Nephron progenitor cell (in vitro differentiated cells): ENCODE data around the gene IQCE.

ENCODE experiments used
- DNase-seq: peaks from one replicate; pipeline ENCODE4 v3.0.0; 2021
- H3K27ac Mint-ChIP-seq: 2 replicates; pipeline ENCODE4 v1.8.0; 2021; ENCODE audit warnings: mild to moderate bottlenecking, moderate library complexity, mixed read lengths
- H3K27me3 Mint-ChIP-seq: 2 replicates; pipeline ENCODE4 v1.8.0; 2021; ENCODE audit warnings: mild to moderate bottlenecking, low read depth, mixed read lengths; ENCODE audit not compliant: poor library complexity
- H3K36me3 Mint-ChIP-seq: 2 replicates; pipeline ENCODE4 v1.8.0; 2021; ENCODE audit warnings: low read depth, mixed read lengths
- H3K4me1 Mint-ChIP-seq: 2 replicates; pipeline ENCODE4 v1.8.0; 2021; ENCODE audit warnings: mixed read lengths
- H3K4me3 Mint-ChIP-seq: 2 replicates; pipeline ENCODE4 v1.8.0; 2021; ENCODE audit warnings: mild to moderate bottlenecking, moderate library complexity, mixed read lengths
- H3K9me3 Mint-ChIP-seq: 2 replicates; pipeline ENCODE4 v1.8.0; 2021; ENCODE audit warnings: mild to moderate bottlenecking, moderate library complexity, mixed read lengths
- TF ChIP-seq, protein P1 (sequence below): fragments of 200-600 bp; sonication (generic); IDR thresholded peaks from 2 replicates; pipeline ENCODE4 v1.5.0; 2021; ENCODE audit warnings: antibody characterized with exemption

The IQCE gene

DNA sequence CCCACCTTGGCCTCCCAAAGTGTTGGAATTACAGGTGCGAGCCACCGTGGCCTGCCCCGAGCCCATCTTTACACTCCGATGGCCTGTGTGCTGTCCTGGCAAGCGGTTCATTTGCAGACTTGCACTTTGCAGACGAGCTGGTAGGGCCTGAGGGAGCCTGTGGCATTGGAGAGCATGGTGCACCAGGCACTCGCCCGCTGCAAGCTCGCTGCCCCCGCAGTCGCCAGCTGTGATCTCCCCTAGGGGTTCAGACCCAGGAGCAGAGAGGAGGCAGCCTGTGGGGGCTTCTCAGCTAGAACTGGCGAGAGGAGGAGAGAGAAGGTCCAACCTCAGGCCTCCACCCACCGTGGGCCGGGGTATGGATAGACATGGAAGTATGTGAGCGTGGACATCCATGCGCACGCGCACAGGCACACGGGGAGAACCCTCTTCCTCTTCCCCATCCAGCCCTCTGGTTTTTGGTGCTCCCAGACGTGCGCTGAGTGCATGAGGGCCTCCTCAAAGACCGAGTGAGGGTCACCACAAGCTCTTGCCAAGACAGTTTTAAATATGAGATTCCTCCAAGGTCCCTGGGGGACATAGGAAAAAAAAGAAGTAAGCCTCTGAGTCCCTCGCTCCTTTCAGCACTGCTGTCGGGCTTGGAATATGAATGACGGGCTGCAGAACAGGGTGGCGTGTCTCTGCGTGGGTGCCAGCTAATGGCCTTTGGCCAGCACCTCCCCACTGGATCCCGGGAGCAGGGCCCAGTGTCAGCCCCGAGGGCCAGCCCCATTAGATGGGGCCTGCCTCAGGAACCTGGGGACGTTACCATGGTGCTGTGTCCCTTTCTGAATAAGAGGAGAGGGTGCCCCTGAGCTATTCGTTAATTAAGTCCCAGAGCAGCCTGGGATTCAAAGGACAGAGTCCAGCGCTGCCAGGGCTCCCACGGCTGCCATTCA lies 57.9 kb downstream of the IQCE start:
- no peak for DNase-seq
- H3K4me1 Mint-ChIP-seq, result peaks cover 70% of the 10 kb centered on the region
- H3K36me3 Mint-ChIP-seq, result no peaks in the 10 kb centered on the region
- H3K27me3 Mint-ChIP-seq, result peaks cover 6% of the 10 kb centered on the region
- peaks cover 4% of the 10 kb centered on the region for H3K9me3 Mint-ChIP-seq
- no peak overlapping the region for H3K27ac Mint-ChIP-seq
- TF ChIP-seq, protein P1, sequence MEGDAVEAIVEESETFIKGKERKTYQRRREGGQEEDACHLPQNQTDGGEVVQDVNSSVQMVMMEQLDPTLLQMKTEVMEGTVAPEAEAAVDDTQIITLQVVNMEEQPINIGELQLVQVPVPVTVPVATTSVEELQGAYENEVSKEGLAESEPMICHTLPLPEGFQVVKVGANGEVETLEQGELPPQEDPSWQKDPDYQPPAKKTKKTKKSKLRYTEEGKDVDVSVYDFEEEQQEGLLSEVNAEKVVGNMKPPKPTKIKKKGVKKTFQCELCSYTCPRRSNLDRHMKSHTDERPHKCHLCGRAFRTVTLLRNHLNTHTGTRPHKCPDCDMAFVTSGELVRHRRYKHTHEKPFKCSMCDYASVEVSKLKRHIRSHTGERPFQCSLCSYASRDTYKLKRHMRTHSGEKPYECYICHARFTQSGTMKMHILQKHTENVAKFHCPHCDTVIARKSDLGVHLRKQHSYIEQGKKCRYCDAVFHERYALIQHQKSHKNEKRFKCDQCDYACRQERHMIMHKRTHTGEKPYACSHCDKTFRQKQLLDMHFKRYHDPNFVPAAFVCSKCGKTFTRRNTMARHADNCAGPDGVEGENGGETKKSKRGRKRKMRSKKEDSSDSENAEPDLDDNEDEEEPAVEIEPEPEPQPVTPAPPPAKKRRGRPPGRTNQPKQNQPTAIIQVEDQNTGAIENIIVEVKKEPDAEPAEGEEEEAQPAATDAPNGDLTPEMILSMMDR, result no peak
- no peak overlapping the region for H3K4me3 Mint-ChIP-seq

- no peaks in the 10 kb centered on the region for H3K36me3 Mint-ChIP-seq
- H3K4me1 Mint-ChIP-seq, result peaks cover 74% of the 10 kb centered on the region
- H3K4me3 Mint-ChIP-seq, result peak overlapping the region; percentile 6
- peaks cover 6% of the 10 kb centered on the region for H3K27me3 Mint-ChIP-seq
- no peak for DNase-seq
- H3K9me3 Mint-ChIP-seq, result peaks cover 4% of the 10 kb centered on the region
- H3K27ac Mint-ChIP-seq, result peak overlapping the region; percentile 34
- TF ChIP-seq, protein P1, result no peak
These were observed 58.6 kb downstream of the IQCE start for GRCh38 chr7:2617325-2617905.

- H3K27me3 Mint-ChIP-seq, result peaks cover 2% of the 10 kb centered on the region
- no peak overlapping the region for H3K27ac Mint-ChIP-seq
- H3K9me3 Mint-ChIP-seq, result peaks cover 4% of the 10 kb centered on the region
- TF ChIP-seq, protein P1, result no peak
- peaks cover 60% of the 10 kb centered on the region for H3K4me1 Mint-ChIP-seq
- H3K36me3 Mint-ChIP-seq, result no peaks in the 10 kb centered on the region
- H3K4me3 Mint-ChIP-seq, result no peak overlapping the region
- no peak for DNase-seq
These were observed 60.3 kb downstream of the IQCE start for GRCh38 chr7:2619116-2619515.

- H3K27ac Mint-ChIP-seq, result peak overlapping the region; percentile 51
These were observed 62.5 kb downstream of the IQCE start for GRCh38 chr7:2621061-2621828.

GRCh38 chr7:2621948-2622640 lies 63.3 kb downstream of the IQCE start:
- peaks cover 50% of the 10 kb centered on the region for H3K4me1 Mint-ChIP-seq
- H3K27ac Mint-ChIP-seq, result no peak overlapping the region
- no peaks in the 10 kb centered on the region for H3K27me3 Mint-ChIP-seq
- TF ChIP-seq, protein P1, result no peak
- H3K4me3 Mint-ChIP-seq, result no peak overlapping the region
- DNase-seq, result peak; percentile 63
- no peaks in the 10 kb centered on the region for H3K36me3 Mint-ChIP-seq
- H3K9me3 Mint-ChIP-seq, result peaks cover 4% of the 10 kb centered on the region

More at GRCh38 chr7:2621061-2621828, 62.5 kb downstream of the IQCE start:
- peaks cover 57% of the 10 kb centered on the region for H3K4me1 Mint-ChIP-seq
- H3K4me3 Mint-ChIP-seq, result no peak overlapping the region
- H3K36me3 Mint-ChIP-seq, result no peaks in the 10 kb centered on the region
- peak; percentile 54 for DNase-seq
- peaks cover 4% of the 10 kb centered on the region for H3K9me3 Mint-ChIP-seq
- TF ChIP-seq, protein P1, result no peak
- H3K27me3 Mint-ChIP-seq, result no peaks in the 10 kb centered on the region
